ENCODE data around the gene NCF1.
"Not testable (repeated sequence)": the region's sequence is repeated elsewhere in the genome, so short reads cannot be mapped to it uniquely, and the experiment has no call there.

The NCF1 gene

DNA sequence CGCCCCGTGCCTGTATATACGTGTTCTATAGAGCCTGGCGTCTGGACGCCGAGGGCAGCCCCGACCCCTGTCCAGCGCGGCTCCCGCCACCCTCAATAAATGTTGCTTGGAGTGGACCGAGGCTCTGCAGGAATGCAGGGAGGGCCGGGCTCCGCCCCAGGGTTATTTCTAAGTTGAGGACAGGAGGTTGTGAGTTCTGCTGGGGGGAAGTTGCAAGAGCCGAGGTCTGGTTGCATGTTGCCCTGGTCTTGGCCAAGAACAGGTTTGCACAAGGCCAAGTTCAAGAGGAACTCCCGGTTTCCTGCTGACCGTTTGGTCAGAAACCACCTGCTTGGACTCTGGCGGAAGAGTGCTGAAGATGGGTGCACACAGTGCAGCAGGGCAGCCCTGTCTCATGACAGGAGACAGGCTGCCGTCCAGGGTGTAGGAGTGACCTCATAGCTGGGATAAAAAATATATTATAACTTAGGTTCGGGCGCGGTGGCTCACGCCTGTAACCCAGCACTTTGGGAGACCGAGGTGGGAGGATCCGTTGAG is 15.5 kb downstream of the NCF1 start:
- DNase-seq: not testable (repeated sequence)

GRCh38 chr7:74797848-74798622 is 24.2 kb downstream of the NCF1 start:
- DNase-seq: not testable (repeated sequence)

DNA sequence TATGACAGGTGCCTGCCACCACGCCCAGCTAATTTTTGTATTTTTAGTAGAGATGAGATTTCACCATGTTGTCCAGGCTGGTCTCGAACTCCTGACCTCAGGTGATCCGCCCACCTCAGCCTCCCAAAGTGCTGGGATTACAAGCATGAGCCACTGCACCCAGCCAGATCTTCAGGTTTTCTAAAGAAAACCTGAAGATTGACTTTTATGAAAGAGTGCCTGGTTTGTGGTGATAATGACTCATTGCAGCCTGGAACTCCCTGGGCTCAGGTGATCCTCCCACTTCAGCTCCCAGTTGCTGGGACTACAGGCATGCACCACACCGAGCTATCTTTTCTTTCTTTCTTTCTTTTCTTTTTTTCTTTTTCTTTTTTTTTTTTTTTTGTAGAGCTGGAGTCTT is 24.8 kb downstream of the NCF1 start:
- DNase-seq: not testable (repeated sequence)

DNA sequence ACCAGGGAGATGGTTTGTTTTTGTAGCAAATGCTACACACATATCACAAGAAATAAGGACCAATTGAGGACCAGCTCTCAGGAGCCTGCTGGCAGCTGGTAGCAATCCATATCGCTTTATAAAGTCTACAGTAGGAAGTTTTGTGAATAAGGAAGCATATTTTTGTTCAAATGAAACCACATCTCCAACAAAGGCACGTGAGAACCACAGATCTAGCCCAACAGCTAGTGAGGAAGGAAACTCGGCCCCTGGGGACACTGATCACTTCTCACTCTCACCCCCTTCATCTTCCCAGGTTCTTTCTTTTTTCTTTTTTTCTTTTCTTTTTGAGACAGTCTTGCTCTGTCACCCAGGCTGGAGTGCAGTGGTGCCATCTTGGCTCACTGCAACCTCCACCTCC is 42.1 kb downstream of the NCF1 start:
- DNase-seq: not testable (repeated sequence)

- not testable (repeated sequence) for DNase-seq
These were observed 46.5 kb downstream of the NCF1 start for GRCh38 chr7:74820146-74820805.

DNA sequence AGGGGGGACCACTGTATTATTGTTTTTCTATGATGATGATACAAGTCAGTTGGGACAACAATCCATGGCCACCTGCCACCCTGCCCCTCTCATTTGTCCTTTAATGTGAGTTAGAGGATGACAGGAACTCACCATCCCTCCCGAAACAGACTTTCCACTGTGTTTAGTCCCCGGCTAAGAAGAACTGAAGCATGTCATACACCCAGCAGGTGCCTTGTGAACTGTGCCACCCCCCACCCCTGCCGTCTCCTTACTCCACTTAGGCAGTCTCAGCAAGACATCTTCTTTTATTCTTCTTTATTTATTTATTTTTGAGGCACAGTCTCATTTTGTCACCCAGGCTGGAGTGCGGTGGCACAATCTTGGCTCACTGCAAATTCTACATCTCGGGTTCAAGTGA is 47.4 kb downstream of the NCF1 start:
- DNase-seq: not testable (repeated sequence)

- DNase-seq: not testable (repeated sequence)
These were observed 56.1 kb downstream of the NCF1 start for GRCh38 chr7:74829959-74830358.

- not testable (repeated sequence) for DNase-seq
These were observed 56.6 kb downstream of the NCF1 start for GRCh38 chr7:74830411-74830810.

Data from stimulated activated CD4-positive, alpha-beta T cell treated with anti-CD3 and anti-CD28 coated beads, Interleukin-12 subunit alpha, Interleukin-12 subunit beta, amount 100 ng/mL, for 4 hours (primary cell).